ENCODE results near the gene NFASC. TPM values are rescaled to one million over a fixed set of nuclear protein-coding genes. Genes with fewer than 3 reads are reported as not detected.

The NFASC gene
- total RNA-seq, 5 donors from 2014 or later (not counting 1 experiment from before 2014, with no cell fraction given): 0.13 to 0.35 (median 0.19) TPM; not detected in 2

- no peak for DNase-seq
- no peaks in the 10 kb centered on the region for H3K4me1 Mint-ChIP-seq
- Histone ChIP-seq H3K4me1 (ENCODE audit: control insufficient read depth in 1 of 2, extremely low read depth in 1 of 2, insufficient read depth in 2 of 2, low read length in 2 of 2) (peaks cover 0 to 7% of the 10 kb centered on the region in 2 experiments), H3K36me3 (ENCODE audit: control insufficient read depth in 2 of 2, extremely low read depth in 1 of 2, insufficient read depth in 1 of 2, low read length in 1 of 2) (no peaks in the 10 kb centered on the region), H3K27me3 (replicated peaks in 1 of 2; ENCODE audit: control insufficient read depth in 2 of 2, extremely low read depth in 1 of 2, insufficient read depth in 2 of 2, low read length in 1 of 2) (peaks cover 0 to 8% of the 10 kb centered on the region in 2 experiments), H3K27ac (ENCODE audit: low read length) (no peak overlapping the region), H3K4me3 (ENCODE audit: control insufficient read depth in 1 of 2, extremely low read depth in 1 of 2, low read length in 1 of 2) (no peak overlapping the region), H3K9me3 (no peaks in the 10 kb centered on the region)
- ChIA-PET POLR2A (no interaction called here), CTCF (no interaction called here)
- no peaks in the 10 kb centered on the region for H3K9me3 Mint-ChIP-seq
- no peaks in the 10 kb centered on the region for H3K27me3 Mint-ChIP-seq
- H3K4me3 Mint-ChIP-seq: no peak overlapping the region
- WGBS (ENCODE audit: insufficient coverage): 90% methylated on average over 10 of the region's 12 CpGs
- H3K36me3 Mint-ChIP-seq: no peaks in the 10 kb centered on the region
- H3K27ac Mint-ChIP-seq: no peak overlapping the region
- ATAC-seq (replicated peaks in 1 of 4): no peak
These were observed 188.2 kb downstream of the NFASC start for GRCh38 chr1:205058853-205059252.

- Mint-ChIP-seq H3K4me3 (no peak overlapping the region), H3K36me3 (no peaks in the 10 kb centered on the region), H3K27ac (no peak overlapping the region), H3K4me1 (no peaks in the 10 kb centered on the region), H3K27me3 (no peaks in the 10 kb centered on the region), H3K9me3 (no peaks in the 10 kb centered on the region)
- H3K4me1 ChIP-seq (ENCODE audit: control insufficient read depth in 1 of 2, extremely low read depth in 1 of 2, insufficient read depth in 2 of 2, low read length in 2 of 2): peaks cover 0 to 7% of the 10 kb centered on the region in 2 experiments
- no peaks in the 10 kb centered on the region for H3K9me3 ChIP-seq
- 83% methylated on average over 5 of the region's 6 CpGs for WGBS (ENCODE audit: insufficient coverage)
- H3K27me3 ChIP-seq (replicated peaks in 1 of 2; ENCODE audit: control insufficient read depth in 2 of 2, extremely low read depth in 1 of 2, insufficient read depth in 2 of 2, low read length in 1 of 2): peaks cover 0 to 7% of the 10 kb centered on the region in 2 experiments
- no peaks in the 10 kb centered on the region for H3K36me3 ChIP-seq (ENCODE audit: control insufficient read depth in 2 of 2, extremely low read depth in 1 of 2, insufficient read depth in 1 of 2, low read length in 1 of 2)
- DNase-seq (no peak), ATAC-seq (replicated peaks in 1 of 4) (no peak)
- no peak overlapping the region for H3K27ac ChIP-seq (ENCODE audit: low read length)
- CTCF ChIA-PET: no interaction called here
- H3K4me3 ChIP-seq (ENCODE audit: control insufficient read depth in 1 of 2, extremely low read depth in 1 of 2, low read length in 1 of 2): no peak overlapping the region
- POLR2A ChIA-PET: no interaction called here
These were observed 189.0 kb downstream of the NFASC start for GRCh38 chr1:205059660-205060059.

GRCh38 chr1:205060746-205061145 lies 190.1 kb downstream of the NFASC start:
- Mint-ChIP-seq H3K4me3 (no peak overlapping the region), H3K4me1 (no peaks in the 10 kb centered on the region), H3K27ac (no peak overlapping the region), H3K36me3 (no peaks in the 10 kb centered on the region), H3K27me3 (no peaks in the 10 kb centered on the region), H3K9me3 (no peaks in the 10 kb centered on the region)
- no peak for ATAC-seq (replicated peaks in 1 of 4)
- Histone ChIP-seq H3K27me3 (replicated peaks in 1 of 2; ENCODE audit: control insufficient read depth in 2 of 2, extremely low read depth in 1 of 2, insufficient read depth in 2 of 2, low read length in 1 of 2) (peaks cover 0 to 9% of the 10 kb centered on the region in 2 experiments), H3K9me3 (no peaks in the 10 kb centered on the region), H3K36me3 (ENCODE audit: control insufficient read depth in 2 of 2, extremely low read depth in 1 of 2, insufficient read depth in 1 of 2, low read length in 1 of 2) (no peaks in the 10 kb centered on the region), H3K4me3 (ENCODE audit: control insufficient read depth in 1 of 2, extremely low read depth in 1 of 2, low read length in 1 of 2) (no peak overlapping the region), H3K4me1 (ENCODE audit: control insufficient read depth in 1 of 2, extremely low read depth in 1 of 2, insufficient read depth in 2 of 2, low read length in 2 of 2) (peaks cover 0 to 7% of the 10 kb centered on the region in 2 experiments), H3K27ac (ENCODE audit: low read length) (no peak overlapping the region)
- POLR2A ChIA-PET: no interaction called here
- 94% methylated on average over 3 of the region's 10 CpGs for WGBS (ENCODE audit: insufficient coverage)
- DNase-seq: no peak
- CTCF ChIA-PET: interaction anchor here (0.7 to 2.3 kb wide), 8 partner anchors 23 to 195 kb away, joined by 3 to 11 read pairs (median 8); no protein-coding TSS in a partner anchor

- peaks cover 0 to 8% of the 10 kb centered on the region in 2 experiments for H3K27me3 ChIP-seq (replicated peaks in 1 of 2; ENCODE audit: control insufficient read depth in 2 of 2, extremely low read depth in 1 of 2, insufficient read depth in 2 of 2, low read length in 1 of 2)
- H3K27ac ChIP-seq (ENCODE audit: low read length): no peak overlapping the region
- H3K36me3 ChIP-seq (ENCODE audit: control insufficient read depth in 2 of 2, extremely low read depth in 1 of 2, insufficient read depth in 1 of 2, low read length in 1 of 2): no peaks in the 10 kb centered on the region
- ATAC-seq (replicated peaks in 1 of 4) (no peak), DNase-seq (no peak)
- H3K4me1 ChIP-seq (ENCODE audit: control insufficient read depth in 1 of 2, extremely low read depth in 1 of 2, insufficient read depth in 2 of 2, low read length in 2 of 2): peaks cover 0 to 7% of the 10 kb centered on the region in 2 experiments
- ChIA-PET POLR2A (interaction anchor here in 1 of 2 donors (0.7 kb wide), 1 partner anchor 662 kb away, joined by 3 read pairs; no protein-coding TSS in a partner anchor), CTCF (interaction anchor here (0.6 to 2.3 kb wide), 18 partner anchors 13 to 195 kb away, joined by 3 to 11 read pairs (median 6); no protein-coding TSS in a partner anchor)
- H3K4me3 ChIP-seq (ENCODE audit: control insufficient read depth in 1 of 2, extremely low read depth in 1 of 2, low read length in 1 of 2): no peak overlapping the region
- Mint-ChIP-seq H3K27ac (no peak overlapping the region), H3K4me3 (no peak overlapping the region), H3K36me3 (no peaks in the 10 kb centered on the region), H3K4me1 (no peaks in the 10 kb centered on the region), H3K27me3 (no peaks in the 10 kb centered on the region), H3K9me3 (no peaks in the 10 kb centered on the region)
- 86% methylated on average over 14 of the region's 14 CpGs for WGBS (ENCODE audit: insufficient coverage)
- H3K9me3 ChIP-seq: no peaks in the 10 kb centered on the region
These were observed 190.6 kb downstream of the NFASC start for GRCh38 chr1:205061227-205061626.

- Histone ChIP-seq H3K27ac (ENCODE audit: low read length) (no peak overlapping the region), H3K27me3 (replicated peaks in 1 of 2; ENCODE audit: control insufficient read depth in 2 of 2, extremely low read depth in 1 of 2, insufficient read depth in 2 of 2, low read length in 1 of 2) (peaks cover 0 to 7% of the 10 kb centered on the region in 2 experiments), H3K4me1 (ENCODE audit: control insufficient read depth in 1 of 2, extremely low read depth in 1 of 2, insufficient read depth in 2 of 2, low read length in 2 of 2) (peaks cover 0 to 7% of the 10 kb centered on the region in 2 experiments), H3K9me3 (no peaks in the 10 kb centered on the region), H3K36me3 (ENCODE audit: control insufficient read depth in 2 of 2, extremely low read depth in 1 of 2, insufficient read depth in 1 of 2, low read length in 1 of 2) (no peaks in the 10 kb centered on the region), H3K4me3 (ENCODE audit: control insufficient read depth in 1 of 2, extremely low read depth in 1 of 2, low read length in 1 of 2) (no peak overlapping the region)
- H3K27ac Mint-ChIP-seq: no peak overlapping the region
- H3K36me3 Mint-ChIP-seq: no peaks in the 10 kb centered on the region
- CTCF ChIA-PET: interaction anchor here (0.6 to 2.3 kb wide), 23 partner anchors 8 to 521 kb away, joined by 3 to 11 read pairs (median 4); no protein-coding TSS in a partner anchor
- 32% methylated on average over 8 of the region's 13 CpGs for whole genome bisulfite sequencing (ENCODE audit: insufficient coverage)
- no peaks in the 10 kb centered on the region for H3K4me1 Mint-ChIP-seq
- peak; percentile 47 to 80 (median 68) for DNase-seq
- POLR2A ChIA-PET: interaction anchor here in 1 of 2 donors (0.7 kb wide), 1 partner anchor 663 kb away, joined by 3 read pairs; no protein-coding TSS in a partner anchor
- no peak overlapping the region for H3K4me3 Mint-ChIP-seq
- no peaks in the 10 kb centered on the region for H3K27me3 Mint-ChIP-seq
- ATAC-seq (replicated peaks in 1 of 4): peak; percentile 66 to 80 (median 70)
- H3K9me3 Mint-ChIP-seq: no peaks in the 10 kb centered on the region
These were observed 191.0 kb downstream of the NFASC start for GRCh38 chr1:205061665-205062069.

- ChIA-PET POLR2A (no interaction called here), CTCF (interaction anchor here (0.8 to 2.3 kb wide), 11 partner anchors 8 to 522 kb away, joined by 3 to 11 read pairs (median 4); no protein-coding TSS in a partner anchor)
- no peak overlapping the region for H3K27ac ChIP-seq (ENCODE audit: low read length)
- no peaks in the 10 kb centered on the region for H3K36me3 Mint-ChIP-seq
- peaks cover 0 to 7% of the 10 kb centered on the region in 2 experiments for H3K4me1 ChIP-seq (ENCODE audit: control insufficient read depth in 1 of 2, extremely low read depth in 1 of 2, insufficient read depth in 2 of 2, low read length in 2 of 2)
- no peaks in the 10 kb centered on the region for H3K27me3 Mint-ChIP-seq
- ATAC-seq (replicated peaks in 1 of 4) (no peak), DNase-seq (no peak)
- no peak overlapping the region for H3K4me3 ChIP-seq (ENCODE audit: control insufficient read depth in 1 of 2, extremely low read depth in 1 of 2, low read length in 1 of 2)
- H3K27me3 ChIP-seq (replicated peaks in 1 of 2; ENCODE audit: control insufficient read depth in 2 of 2, extremely low read depth in 1 of 2, insufficient read depth in 2 of 2, low read length in 1 of 2): peaks cover 0 to 7% of the 10 kb centered on the region in 2 experiments
- H3K9me3 Mint-ChIP-seq: no peaks in the 10 kb centered on the region
- H3K36me3 ChIP-seq (ENCODE audit: control insufficient read depth in 2 of 2, extremely low read depth in 1 of 2, insufficient read depth in 1 of 2, low read length in 1 of 2): no peaks in the 10 kb centered on the region
- no peaks in the 10 kb centered on the region for H3K9me3 ChIP-seq
- H3K27ac Mint-ChIP-seq: no peak overlapping the region
- WGBS (ENCODE audit: insufficient coverage): 93% methylated on average over 8 of the region's 8 CpGs
- no peak overlapping the region for H3K4me3 Mint-ChIP-seq
- no peaks in the 10 kb centered on the region for H3K4me1 Mint-ChIP-seq
These were observed 191.7 kb downstream of the NFASC start for GRCh38 chr1:205062319-205062718.
